ENCODE results near the gene GRB2.
A peak's percentile ranks its signal among the peaks of the same experiment; 100 is the strongest.
"Not testable (repeated sequence)": the region's sequence is repeated elsewhere in the genome, so short reads cannot be mapped to it uniquely, and the experiment has no call there.

The GRB2 gene

DNA sequence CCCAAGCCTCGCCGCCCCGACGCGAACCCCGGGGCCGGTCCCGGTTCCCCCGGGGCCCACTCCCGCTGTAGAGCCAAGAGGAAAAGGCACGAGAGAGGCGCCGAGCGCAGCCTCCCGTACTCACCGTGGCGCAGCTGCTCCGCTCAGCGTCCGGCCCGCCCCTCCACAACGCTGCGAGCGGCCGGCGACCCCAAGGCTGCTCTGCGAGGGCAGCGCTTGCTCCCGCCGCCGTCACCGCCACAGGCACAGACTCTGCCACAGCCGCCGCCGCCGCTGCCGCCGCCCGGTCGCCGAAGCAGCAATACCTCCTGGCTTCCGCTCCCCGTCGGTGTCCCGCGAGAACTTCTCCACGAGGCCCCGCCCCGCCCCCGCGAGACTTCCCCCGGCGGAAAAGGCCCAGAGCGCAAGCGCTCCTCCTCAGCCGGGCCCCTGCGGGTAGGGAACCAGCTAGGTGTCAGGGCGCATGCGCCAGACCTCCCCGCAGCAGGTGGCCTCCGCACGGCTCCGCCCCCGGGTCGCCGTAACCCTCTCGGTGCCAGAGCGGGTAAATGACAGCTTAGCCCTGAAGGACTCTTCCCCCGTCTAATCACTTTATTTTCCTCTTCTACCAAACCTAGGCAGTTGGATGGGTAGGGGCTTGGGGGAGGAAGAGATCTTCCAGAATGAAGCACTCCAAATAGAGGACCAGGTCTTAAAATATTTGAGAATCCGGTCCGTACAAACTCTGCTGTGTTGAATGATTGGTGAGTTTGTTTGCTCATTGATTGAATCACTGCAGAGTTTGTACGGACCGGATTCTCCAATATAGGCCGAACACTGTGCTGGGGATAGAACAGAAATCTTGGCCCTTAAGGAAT is at the start of gene GRB2:
TSS of gene GRB2 (minus strand) at position 314 of the 857 bp plus-strand sequence. CDS start 12,050 bp downstream, outside the sequence.
- peak; percentile 99 to 100 for DNase-seq (ENCODE audit: low read depth in 2 of 2)

DNA sequence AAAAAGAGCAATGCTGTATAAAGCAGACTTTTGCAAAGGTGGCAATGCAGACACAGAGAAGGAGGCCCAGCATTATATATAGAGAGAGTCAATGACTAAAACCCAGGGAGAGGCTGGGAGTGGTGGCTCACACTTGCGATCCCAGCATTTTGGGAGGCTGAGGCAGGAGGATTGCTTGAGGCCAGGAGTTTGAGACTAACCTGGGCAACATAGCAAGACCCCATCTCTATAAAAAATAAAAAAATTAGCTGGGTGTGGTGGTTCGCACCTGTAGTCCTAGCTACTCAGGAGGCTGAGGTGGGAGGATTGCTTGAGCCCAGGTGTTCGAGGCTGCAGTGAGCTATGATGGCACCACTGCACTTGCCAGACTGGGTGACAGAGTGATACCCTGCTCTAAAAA is 49.2 kb upstream of the GRB2 start:
- DNase-seq (ENCODE audit: low read depth in 2 of 2) = not testable (repeated sequence)

DNA sequence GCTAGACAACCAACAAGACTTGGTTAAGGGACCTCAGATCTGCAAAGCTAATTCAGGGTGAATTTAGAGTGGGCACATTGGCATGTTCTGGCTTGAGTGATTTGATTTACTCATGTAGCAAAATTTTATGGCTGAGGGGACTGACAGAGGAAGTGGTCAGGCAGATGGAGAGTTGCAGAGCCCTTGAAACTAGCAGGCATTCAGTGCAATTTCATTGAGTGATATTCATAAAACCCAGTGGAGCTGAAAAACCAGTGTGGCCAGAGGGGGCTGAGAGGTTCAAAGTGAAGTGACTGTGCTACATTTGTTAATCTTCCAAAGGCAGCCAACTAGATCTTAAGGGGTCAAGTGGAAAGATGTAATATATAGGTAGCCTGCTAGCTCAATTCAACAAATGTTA is 48.7 kb upstream of the GRB2 start:
- no peak for DNase-seq (ENCODE audit: low read depth in 2 of 2)

DNA sequence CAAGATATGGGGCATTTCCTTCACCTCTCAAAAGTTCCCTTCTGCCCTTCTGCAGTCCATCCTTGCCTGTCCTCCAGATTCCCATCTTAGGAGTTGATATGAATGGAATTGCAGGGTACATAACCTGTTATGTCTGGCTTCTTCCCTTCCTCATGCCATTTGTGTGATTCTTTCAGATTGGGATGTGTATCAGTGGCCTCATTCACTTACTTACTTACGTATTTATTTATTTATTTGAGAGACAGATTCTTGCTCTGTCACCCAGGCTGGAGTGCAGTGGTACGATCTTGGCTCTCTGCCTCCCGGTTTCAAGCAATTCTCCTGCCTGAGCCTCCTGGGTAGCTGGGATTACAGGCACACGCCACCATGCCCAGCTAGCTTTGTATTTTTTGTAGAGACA is 44.8 kb upstream of the GRB2 start:
- no peak for DNase-seq (ENCODE audit: low read depth in 2 of 2)

DNA sequence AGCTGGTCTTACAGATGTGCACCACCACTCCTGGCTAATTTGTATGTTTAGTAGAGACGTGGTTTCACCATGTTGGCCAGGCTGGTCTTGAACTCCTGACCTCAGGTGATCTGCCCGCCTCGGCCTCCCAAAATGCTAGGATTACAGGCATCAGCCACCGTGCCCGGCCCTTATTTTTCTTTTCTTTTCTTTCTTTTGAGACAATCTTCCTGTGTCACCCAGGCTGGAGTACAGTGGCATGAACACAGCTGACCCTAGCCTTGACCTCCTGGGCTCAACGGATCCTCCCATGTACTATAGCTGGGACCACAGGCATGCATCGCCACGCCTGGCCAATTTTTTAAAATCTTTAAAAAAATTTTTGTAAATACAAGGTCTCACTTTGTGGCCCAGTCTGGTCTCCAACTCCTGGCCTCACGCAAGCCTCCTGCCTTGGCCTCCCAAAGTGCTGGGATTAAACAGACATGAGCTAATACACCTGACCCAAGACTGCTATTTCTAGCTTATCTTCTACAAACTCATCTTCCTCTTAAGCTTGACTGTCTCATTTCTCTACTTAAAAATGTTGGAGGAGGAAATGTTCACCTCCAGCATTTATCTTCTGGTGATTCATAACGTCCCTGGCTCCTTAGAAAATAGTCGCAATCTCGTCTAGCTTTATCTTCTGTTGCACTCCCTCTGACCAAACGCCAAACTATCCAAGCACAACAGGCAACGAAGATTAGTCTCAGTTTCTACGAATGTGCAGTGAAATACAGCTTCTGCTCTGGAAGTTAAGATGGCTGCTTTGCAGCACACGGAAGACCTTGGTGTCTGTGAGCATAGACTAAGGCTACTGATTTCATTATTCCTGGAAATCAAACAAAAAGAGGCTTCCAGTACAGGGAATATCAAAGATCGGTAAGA is 42.7 kb upstream of the GRB2 start:
- no peak for DNase-seq (ENCODE audit: low read depth in 2 of 2)

DNA sequence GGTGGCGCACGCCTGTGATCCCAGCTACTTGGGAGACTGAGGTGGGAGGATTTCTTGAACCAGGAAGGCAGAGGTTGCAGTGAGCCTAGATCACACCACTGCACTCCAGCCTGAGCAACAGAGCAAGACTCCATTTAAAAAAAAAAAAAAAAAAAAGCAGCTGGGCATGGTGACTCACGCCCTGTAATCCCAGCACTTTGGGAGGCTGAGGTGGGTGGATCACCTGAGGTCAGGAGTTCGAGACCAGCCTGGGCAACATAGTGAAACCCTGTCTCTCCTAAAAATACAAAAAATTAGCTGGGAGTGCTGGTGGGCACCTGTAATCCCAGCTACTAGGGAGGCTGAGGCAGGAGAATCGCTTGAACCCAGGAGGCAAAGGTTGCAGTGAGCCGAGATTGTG is 40.4 kb upstream of the GRB2 start:
- not testable (repeated sequence) for DNase-seq (ENCODE audit: low read depth in 2 of 2)

DNA sequence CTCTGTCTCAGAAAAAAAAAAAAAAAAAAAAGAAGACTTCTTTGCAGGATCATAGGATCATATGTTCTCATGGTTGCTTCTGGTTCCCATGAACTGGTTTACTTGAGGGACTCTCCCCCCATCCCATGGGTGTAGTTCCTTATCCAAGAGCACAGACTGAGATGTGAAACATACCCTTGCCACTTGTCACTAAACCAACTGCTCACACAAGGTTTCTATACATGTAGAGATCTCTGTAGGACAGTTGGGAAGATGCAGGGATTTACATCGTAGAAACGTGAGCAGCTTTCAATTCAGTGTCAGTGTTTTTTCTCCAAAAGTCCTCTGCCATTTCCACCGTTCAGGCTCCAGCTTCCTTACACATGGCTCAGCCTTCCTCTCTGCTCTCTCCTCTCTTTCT is 39.8 kb upstream of the GRB2 start:
- no peak for DNase-seq (ENCODE audit: low read depth in 2 of 2)

DNA sequence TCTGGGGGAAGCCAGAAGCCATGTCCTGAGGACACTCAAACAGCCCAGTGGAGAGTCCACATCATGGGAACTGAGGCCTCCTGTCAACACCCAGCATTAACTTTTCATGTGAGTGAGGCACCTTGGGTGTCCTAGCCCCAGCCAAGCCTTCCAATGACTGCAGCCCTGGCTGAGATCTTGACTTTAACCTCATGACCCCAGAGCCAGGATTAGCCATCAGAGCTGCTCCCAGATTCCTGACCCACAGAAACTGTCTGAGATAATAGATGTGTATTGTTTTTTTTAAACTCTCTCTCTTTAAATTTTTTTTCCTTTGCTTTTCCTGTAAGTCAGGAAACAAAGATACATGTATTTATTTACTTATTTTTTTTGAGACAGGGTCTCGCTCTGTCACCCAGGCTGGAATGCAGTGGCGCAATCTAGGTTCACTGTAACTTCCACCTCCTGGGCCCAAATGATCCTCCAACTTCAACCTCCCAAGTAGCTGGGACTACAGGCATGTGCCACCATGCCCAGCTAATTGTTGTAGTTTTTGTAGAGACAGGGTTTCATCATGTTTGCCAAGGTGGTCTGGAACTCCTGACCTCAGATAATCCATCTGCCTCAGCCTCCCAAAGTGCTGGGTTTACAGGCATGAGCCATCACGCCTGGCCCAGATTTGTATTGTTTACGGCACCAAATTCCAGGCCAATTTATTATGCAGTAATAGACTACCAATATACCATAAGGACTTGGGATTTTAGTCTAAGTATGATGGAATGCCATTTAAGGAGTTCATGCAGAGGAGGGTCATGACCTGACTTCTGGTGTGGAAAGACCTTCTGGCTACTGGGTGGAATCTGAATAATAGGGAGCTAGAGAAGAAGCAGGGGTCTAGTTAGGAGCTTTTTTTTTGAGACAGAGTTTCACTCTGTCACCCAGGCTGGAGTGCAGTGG is 37.0 kb upstream of the GRB2 start:
- no peak for DNase-seq (ENCODE audit: low read depth in 2 of 2)

DNA sequence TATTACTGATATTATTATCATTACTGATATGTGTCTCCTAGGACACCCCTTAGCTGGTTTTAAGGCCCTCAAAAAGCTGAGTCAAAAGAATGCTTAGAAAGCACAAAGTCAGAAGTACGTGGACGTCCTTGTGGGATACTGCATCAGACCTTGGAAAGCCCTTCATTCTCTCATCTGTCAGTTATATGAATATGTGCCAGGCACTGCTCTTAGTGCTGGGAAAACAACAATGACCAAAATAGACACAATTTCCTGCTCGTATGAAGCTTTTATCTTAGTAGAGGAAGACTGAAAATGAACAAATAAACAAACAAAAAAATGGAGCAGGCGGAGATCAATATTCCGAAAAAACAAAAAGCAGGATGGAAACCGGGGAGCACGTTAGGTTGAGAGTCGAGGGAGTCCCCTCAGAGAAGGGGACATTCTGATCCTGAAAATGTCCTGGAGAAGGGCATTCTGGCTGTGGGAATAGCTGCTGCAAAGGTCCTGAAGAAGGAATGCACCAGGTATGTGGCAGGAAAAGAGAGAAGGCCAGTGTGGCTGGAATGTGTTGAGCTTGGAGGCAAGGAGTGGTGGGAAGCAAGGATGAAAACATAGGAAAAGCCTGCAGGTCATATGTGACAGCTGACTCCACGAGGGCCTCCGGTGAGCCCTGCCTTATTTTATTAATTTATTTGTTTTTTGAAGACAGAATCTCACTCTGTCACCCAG is 35.4 kb upstream of the GRB2 start:
- no peak for DNase-seq (ENCODE audit: low read depth in 2 of 2)

DNA sequence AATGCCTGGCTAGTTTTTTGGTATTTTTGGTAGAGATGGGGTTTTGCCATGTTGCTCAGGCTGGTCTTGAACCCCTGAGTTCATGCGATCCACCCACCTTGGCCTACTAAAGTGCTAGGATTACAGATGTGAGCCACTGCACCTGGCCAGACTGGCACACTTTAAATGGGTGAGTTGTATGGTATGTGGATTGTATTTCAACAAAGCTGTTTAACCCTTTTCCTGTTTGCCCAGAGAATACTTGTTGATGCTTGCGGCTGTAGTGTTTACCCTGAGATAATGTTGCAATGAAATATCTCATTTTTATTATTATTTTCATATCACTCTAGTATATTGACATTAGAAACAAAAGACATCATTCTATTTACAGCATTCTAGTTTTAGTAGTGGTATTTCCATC is 33.8 kb upstream of the GRB2 start:
- DNase-seq (ENCODE audit: low read depth in 2 of 2) = no peak

DNA sequence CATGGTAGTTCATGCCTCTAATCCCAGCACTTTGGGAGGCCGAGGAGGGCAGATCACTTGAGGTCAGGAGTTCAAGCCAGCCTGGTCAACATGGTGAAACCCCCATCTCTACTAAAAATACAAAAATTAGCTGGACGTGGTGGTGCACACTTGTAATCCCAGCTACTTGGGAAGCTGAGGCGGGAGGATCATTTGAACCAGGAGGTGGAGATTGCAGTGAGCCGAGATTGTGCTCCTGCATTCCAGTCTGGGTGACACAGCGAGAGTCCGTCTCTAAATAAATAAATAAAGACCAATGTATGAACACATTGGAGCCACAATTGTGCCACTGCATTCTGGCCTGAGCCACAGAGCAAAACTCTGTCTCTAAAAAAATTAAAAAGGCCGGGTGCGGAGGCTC is 31.9 kb upstream of the GRB2 start:
- DNase-seq (ENCODE audit: low read depth in 2 of 2) = not testable (repeated sequence)

DNA sequence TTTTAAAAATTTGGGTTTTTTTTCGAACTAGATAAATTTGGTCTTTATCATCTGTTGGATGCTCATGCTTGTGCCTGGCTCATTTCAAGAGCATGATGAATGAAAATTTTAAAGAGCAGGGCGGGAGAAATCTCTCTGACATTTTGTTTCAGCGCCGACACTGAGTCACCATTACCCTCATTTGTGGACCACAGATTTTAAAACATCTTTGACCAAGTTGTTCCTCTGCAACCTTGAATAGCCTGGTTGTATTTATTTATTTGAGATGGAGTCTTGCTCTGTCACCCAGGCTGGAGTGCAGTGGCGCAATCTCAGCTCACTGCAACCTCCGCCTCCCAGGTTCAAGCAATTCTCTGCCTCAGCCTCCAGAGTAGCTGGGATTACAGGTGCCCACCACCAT is 29.0 kb upstream of the GRB2 start:
- DNase-seq (ENCODE audit: low read depth in 2 of 2) = not testable (repeated sequence)

DNA sequence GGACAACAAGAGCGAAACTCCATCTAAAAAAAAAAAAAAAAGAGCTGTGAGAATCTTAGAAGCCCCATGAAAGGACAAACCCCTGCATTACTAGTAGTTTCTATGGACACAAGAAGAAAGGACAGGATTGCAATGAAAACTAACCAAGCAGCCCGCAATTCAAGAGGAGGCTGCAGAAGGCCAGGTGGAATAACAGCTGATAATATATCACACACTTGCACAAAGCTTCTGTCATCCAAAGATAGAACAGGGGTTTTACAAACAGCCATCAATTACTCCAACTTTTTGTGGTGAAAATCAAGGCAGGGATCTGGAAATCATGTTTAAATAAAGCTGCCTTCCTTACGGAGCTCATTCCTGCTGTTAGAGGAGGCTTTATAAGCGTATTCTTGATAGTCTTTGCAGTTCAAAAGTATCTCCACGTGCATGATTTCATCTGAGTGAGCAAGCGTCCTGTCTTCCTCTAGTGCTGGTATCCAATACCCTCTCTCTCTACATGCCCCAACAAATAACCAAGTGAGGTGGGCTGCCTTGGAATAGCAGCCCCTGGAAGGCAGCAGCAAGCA is 27.8 kb upstream of the GRB2 start:
- no peak for DNase-seq (ENCODE audit: low read depth in 2 of 2)

DNA sequence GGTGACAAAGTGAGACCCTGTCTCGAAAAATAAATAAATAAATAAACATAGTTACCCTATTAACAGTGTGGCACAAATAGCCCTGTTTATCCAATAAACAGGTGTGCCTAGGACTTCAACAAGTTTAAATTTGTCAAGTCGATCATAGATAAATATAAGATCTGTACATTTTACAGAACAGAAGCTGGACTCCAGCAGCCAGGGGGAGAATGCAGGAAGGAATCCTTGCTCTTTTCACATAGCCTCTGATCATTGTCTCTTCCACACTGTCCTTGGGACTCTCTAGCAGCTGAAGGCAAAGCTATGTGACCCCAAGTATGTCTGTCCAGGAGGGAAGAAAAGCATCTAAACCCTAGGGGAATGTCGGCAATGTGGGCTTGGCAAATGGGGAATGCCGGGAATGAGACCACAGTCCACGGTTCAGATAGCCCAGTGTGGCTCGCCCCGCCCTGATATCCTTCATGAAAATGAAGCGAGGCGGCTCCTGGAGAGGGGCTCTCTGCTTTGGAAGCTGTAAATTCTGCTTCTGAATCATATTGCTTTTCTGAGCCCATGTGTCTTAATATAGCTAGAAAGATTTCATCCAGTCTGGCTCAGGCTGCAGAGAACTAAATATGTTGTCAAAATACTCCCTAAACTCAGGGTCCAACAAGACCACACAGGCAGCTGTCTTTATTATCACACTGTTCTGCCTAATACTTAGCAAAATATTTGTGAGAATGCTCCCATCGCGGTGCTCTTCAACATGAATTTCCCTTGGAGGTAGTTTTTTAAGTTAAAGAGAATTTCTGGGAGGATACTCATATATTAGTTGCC is 24.9 kb upstream of the GRB2 start:
- no peak for DNase-seq (ENCODE audit: low read depth in 2 of 2)

DNA sequence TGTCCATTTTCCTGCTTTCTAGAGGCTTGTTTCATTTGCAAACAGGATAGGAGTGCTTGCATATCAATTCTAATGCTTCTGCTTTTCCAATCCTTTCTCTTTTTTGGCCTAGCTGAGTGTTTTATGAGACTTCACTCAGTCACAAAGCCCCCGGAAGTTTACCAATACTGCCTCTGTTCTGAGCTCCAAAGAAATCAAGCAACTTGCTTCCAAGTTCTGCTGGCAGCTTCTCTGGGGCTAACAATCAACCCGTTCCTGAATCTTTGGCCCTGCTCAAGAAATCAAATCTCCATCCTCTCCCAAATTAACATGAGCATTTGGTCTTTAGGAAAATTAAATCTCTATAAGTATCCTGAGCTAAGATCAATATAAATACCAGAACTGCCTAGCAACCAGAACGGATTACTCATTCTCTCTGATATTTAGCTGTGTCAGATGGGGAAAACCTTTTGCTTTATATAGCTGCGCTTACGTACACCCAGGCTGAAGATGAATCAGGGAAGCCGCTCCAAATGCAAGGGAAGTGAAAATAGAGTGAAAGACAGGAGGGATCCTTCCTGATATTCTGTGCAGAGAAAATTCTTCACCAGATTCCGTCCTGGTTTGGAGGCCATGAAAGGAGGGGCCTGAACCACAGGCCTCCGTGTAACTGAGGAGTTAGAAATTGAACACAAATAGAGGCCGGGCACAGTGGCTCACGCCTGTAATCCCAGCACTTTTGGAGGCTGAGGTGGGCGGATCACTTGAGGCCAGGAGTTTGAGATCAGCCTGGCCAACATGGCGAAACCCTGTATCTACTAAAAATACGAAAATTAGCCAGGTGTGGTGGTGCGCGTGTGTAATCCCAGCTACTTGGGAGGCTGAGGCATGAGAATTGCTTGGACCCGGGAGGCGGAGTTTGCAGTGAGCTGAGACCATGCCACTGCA is 23.3 kb upstream of the GRB2 start:
- no peak for DNase-seq (ENCODE audit: low read depth in 2 of 2)

DNA sequence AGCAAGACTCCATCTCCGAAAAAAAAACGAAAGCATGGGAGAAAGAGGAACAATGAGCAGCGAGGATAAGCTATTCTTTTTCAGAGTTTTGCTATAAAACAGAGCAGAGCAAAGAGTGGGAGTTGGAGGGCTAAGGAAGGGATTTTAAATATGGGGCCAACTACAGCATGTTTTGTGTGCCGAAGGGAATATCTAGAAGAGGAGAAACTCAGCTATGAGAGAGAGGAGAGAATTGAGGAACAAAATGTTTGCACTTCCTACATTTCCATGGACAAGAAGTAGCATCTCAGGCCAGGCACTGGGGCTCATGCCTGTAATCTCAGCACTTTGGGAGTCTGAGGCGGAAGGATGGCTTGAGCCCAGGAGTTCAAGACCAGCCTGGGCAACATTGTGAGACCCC is 13.1 kb upstream of the GRB2 start:
- no peak for DNase-seq (ENCODE audit: low read depth in 2 of 2)

DNA sequence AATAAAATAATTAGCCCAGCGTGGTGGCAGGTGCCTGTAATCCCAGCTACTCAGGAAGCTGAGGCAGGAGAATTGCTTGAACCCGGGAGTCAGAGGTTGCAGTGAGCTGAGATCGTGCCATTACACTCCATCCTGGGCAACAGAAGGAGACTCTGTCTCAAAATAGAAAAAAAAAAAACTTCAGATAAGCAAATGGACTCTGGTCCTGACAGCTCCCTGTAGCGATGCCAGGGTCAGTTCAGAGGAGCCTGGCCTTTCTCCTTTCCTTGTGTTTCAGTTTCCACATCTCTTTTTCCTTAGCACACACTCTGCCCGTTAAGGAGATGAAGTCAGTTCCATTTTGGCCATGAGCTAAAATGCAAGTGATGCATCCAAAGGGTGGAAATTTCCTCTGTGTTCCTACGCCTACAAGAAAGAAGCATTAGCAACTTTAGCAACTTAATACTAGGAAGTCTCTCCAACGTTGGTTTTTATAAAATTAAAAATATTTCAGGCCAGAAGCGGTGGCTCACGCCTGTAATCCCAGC is 11.6 kb upstream of the GRB2 start:
- no peak for DNase-seq (ENCODE audit: low read depth in 2 of 2)

DNA sequence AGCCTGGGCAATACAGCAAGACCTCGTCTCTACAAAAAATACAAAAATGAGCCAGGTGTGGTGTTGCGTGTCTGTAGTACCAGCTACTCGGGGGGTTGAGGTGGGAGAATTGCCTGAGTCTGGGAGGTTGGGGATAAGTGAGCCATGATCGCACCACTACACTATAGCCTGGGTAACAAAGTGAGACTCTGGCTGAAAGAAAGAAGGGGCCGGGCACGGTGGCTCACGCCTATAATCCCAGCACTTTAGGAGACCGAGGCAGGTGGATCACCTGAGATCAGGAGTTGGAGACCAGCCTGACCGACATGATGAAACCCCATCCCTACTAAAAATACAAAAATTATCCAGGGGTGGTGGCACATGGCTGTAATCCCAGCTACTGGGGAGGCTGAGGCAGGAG is 10.5 kb upstream of the GRB2 start:
- no peak for DNase-seq (ENCODE audit: low read depth in 2 of 2)
